ENCODE data around the gene MYO1E. TPM values are rescaled to one million over a fixed set of nuclear protein-coding genes. Genes with fewer than 3 reads are reported as not detected.
A peak's percentile ranks its signal among the peaks of the same experiment; 100 is the strongest.
"Not testable (repeated sequence)": the region's sequence is repeated elsewhere in the genome, so short reads cannot be mapped to it uniquely, and the experiment has no call there.

MYO1E gene
- polyA plus RNA-seq, 4 donors = 146 to 207 (median 185) TPM

- DNase-seq (ENCODE audit: low read depth in 4 of 4, low spot score in 3 of 4) = no peak
These were observed 198.4 kb downstream of the MYO1E start for GRCh38 chr15:59174151-59174834.

GRCh38 chr15:59173194-59173593 lies 199.5 kb downstream of the MYO1E start:
- no peak for DNase-seq (ENCODE audit: low read depth in 4 of 4, low spot score in 3 of 4)

DNA sequence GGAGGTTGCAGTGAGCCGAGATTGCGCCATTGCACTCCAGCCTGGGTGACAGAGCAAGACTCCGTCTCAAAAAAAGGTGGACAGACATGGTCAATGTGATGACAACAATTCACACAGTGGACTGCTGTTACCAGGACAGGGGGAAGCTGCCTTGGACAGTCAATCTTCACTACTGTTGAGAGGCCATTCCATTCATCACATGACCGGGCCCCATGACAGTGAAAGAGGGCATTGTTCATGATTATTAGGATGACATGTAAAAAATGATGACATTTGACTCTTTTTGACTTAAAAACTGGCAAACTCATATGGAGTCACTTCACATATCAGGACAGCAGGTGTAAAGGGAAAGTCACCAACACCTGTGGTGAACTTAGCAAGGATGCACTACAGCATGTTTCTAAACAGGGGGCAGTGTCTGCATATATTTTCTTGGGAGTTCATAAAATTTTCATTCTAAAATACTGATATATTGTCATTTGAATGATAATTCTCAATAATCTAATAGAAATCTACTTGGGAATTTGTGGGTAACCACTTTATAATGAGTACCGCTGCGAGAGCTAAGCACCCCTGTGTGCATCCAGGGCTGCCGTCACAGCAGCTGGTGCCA lies 200.3 kb downstream of the MYO1E start:
- no peak for DNase-seq (ENCODE audit: low read depth in 4 of 4, low spot score in 3 of 4)

- DNase-seq (ENCODE audit: low read depth in 4 of 4, low spot score in 3 of 4) = no peak
These were observed 201.6 kb downstream of the MYO1E start for GRCh38 chr15:59171067-59171397.

- no peak for DNase-seq (ENCODE audit: low read depth in 4 of 4, low spot score in 3 of 4)
These were observed 202.2 kb downstream of the MYO1E start for GRCh38 chr15:59170295-59171066.

DNA sequence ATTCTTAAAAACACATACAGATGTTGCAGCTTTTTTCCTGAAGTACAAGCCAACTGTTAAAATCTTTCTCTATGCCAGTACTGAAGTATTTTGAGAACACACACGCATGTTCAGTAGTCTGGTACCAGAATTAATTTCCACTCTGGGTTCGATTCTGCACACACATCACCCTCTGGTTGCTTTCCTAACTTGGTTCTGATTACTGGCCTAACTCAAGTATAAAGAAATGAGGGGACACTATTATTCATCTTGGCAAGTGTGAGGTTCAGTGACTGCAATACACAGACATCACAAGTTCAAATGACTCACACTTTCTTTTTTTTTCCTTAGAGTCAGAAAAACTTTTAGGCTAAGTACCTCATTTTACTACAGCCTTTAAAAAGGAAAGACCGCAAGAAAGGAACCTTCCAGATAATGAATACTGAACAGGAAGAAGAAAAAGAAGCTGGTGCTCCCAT lies 203.4 kb downstream of the MYO1E start:
- no peak for DNase-seq (ENCODE audit: low read depth in 4 of 4, low spot score in 3 of 4)

DNA sequence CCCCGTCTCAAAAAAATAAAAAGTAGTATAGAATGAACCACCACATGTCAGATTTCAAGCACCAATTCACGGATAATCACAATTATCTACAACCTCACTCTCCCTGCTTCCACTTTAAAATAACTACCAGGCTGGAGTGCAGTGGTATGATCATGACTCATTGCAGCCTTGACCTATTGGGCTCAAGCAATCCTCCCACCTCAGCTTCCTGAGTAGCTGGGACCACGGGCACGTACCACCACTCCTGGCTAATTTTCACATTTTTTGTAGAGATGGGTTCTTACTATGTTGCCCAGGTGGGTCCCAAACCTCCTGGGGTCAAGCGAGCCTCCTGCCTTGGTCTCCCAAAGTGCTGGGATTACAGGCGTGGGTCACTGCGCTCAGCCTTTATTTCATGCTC lies 204.1 kb downstream of the MYO1E start:
- DNase-seq (ENCODE audit: low read depth in 4 of 4, low spot score in 3 of 4) = no peak

GRCh38 chr15:59166601-59167265 lies 205.9 kb downstream of the MYO1E start:
- no peak for DNase-seq (ENCODE audit: low read depth in 4 of 4, low spot score in 3 of 4)

- DNase-seq (ENCODE audit: low read depth in 4 of 4, low spot score in 3 of 4) = no peak
These were observed 206.5 kb downstream of the MYO1E start for GRCh38 chr15:59166166-59166565.

DNA sequence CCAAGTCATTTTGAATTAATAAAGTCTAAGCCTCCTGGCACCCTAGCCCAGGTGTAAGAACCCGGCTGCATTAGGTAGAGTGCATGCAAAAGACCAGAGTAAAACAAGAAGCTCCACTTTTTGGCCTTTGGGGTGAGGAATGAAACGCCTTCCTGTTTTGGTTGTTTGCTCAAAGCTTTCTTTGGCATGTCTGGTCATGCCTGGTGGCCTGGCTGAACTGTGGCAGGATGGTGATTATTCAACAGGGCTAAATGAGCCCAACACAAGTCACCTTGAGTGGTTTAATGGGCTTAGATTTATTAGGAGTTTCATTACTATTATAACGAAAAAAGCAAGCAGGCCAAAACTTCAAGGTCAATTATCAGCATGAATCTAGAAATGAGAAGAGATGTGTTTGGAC lies 206.9 kb downstream of the MYO1E start:
- peak in 1 of 4 donors; percentile 16 for DNase-seq (ENCODE audit: low read depth in 4 of 4, low spot score in 3 of 4)

- DNase-seq (ENCODE audit: low read depth in 4 of 4, low spot score in 3 of 4) = not testable (repeated sequence)
These were observed 210.6 kb downstream of the MYO1E start for GRCh38 chr15:59162080-59162479.

DNA sequence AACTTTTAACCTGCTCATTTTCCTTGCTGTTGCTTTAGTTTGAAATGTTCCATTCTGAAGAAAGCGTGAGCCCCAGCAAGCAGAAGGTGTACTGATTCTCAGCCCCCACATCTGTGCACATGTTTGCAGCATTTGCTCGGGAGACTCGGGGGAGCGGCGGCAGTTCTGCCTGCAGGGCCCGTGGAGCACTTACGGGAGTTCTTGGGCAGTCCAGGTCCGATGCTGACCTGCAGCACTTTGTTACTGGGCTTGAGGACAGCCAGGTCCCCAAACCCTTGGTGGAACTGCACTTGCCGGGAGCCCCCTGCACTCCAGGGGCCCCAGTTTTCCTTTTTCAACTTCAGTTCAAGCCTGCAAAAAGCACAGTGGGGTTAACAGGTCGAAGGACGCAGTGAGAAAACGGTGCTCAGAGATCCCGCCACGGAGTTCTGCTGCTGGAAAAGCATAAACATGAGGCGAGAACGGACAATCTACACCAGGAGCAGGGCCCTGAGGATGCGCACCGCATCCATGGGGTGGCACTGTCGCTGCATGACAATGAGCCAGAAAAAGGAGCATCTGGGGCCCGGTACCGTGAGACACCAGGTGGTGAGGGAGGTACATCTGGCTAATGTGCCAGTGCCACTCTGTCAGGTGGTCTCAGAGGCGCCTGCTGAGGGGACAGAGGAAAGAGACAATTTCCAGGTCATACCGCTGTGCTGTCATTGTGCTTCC lies 211.6 kb downstream of the MYO1E start:
- no peak for DNase-seq (ENCODE audit: low read depth in 4 of 4, low spot score in 3 of 4)

DNA sequence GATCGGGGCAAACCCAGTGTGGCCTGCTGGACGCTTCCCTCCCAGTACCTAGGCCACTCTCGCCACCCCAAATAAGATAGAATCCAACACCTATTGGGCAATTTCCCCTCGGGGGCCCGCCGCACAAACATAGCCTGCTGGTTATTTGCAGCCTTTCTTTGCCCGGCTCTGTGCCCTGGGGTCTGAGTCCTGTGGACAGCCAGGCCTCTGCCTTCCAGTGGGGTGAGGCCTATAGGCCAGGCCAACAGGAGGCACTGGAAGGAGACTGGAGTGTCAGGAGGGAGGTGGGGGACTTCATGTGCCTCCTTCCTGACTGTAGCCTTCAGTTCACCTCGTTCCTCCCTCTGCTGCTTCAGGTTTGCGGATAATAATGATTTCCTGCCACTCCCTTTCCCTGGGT lies 213.5 kb downstream of the MYO1E start:
- no peak for DNase-seq (ENCODE audit: low read depth in 4 of 4, low spot score in 3 of 4)

DNA sequence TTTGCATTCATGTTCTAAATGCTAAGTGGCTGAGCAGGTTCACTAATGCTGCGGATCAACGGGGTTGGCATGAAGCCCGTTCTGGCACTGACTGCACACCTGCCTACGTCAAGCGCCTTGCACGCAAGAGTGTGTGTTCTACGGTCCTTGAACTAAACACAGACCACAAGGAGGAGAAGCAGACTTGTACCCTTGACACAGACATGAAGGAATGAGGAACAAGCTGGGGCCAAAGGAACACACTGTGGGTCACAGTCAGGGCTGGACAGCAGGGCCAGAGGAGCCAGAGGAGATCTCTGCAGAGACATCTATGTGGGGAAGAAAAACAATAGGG lies 214.0 kb downstream of the MYO1E start:
- no peak for DNase-seq (ENCODE audit: low read depth in 4 of 4, low spot score in 3 of 4)

DNA sequence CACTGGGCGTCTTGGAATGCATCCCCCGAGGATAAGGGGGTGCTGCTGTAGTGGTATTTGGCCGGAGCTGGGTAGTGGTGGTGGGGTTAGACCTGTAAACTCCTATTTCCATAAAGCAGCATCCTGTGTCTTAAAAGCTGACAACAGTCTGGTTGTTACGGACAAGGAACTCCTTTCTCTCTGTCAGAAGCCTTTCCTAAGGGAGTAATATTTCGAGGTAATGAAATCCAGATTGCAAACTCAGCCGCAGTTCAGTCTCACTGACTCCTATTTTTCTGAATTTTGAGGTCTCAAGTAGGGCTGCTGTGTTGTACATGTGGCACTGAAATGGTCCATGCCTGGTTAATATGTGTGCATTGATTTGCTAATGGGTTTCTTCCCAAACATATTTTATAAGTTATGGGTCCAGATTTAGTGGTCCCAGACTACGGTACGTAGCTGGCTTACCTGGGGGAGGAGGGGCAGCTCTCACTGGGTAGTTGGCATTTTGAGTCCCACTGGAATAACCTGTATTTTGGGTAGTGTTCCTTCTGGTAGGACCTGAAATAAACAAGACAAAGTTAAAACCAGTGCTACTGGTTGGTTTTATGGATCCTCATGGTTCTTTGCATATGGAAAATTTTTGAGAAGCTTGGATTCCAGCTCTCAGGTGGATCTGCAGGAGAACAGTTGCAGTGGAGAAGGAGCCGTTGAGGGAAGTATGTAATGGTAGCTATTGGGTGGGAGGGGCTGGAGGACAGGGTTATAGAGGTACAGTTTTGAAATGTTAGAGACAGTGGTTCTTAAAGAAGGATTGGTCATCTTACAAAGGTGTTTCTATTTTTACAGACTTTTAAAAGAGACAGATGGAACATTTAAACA lies 214.6 kb downstream of the MYO1E start:
- no peak for DNase-seq (ENCODE audit: low read depth in 4 of 4, low spot score in 3 of 4)

DNA sequence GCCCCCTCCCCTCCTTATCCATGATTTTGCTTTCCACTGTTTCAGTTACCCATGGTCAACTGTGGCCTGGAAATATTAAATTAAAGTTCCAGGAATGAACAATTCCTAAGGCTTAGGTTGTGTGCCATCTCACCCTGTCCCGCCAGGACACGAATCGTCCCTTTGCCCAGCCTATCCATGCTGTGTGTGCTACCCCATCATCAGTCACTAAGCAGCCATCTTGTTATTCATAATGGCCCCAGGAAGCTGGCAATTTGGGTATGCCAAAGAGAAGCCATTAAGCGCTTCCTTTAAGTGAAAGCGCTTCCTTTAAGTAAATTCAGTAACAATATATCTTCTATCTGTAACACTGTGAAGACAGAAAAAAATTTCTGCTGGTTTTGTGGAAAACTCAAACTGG lies 215.3 kb downstream of the MYO1E start:
- no peak for DNase-seq (ENCODE audit: low read depth in 4 of 4, low spot score in 3 of 4)

- DNase-seq (ENCODE audit: low read depth in 4 of 4, low spot score in 3 of 4) = no peak
These were observed 217.2 kb downstream of the MYO1E start for GRCh38 chr15:59155431-59155830.

DNA sequence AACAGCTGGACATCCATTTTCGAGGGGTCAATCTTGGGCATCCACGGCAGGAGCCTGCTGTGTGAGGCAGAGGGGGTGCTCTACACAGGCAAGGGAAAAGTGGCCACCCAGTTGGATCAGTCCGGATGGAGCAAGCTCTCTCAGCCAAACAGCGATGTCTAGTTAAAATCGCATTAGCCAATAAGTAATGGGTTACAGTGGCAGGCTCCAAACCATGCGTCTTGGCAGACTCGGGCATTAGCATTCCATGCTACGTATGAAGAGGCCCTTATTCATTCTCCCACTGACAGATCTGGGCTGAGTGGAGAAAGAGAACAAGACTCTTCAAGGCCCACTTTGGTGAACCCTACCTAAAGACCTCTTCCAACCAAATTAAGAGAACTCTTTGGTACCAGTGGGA lies 218.4 kb downstream of the MYO1E start:
- no peak for DNase-seq (ENCODE audit: low read depth in 4 of 4, low spot score in 3 of 4)

GRCh38 chr15:59153466-59153865 lies 219.2 kb downstream of the MYO1E start:
- no peak for DNase-seq (ENCODE audit: low read depth in 4 of 4, low spot score in 3 of 4)
